ENCODE results near the gene PKM. TPM values are rescaled to one million over a fixed set of nuclear protein-coding genes. Genes with fewer than 3 reads are reported as not detected.

The PKM gene
- total and polyA plus RNA-seq, 2 donors (not counting 1 experiment from before 2014, with no cell fraction given) = 1,892 to 2,521 TPM

DNA sequence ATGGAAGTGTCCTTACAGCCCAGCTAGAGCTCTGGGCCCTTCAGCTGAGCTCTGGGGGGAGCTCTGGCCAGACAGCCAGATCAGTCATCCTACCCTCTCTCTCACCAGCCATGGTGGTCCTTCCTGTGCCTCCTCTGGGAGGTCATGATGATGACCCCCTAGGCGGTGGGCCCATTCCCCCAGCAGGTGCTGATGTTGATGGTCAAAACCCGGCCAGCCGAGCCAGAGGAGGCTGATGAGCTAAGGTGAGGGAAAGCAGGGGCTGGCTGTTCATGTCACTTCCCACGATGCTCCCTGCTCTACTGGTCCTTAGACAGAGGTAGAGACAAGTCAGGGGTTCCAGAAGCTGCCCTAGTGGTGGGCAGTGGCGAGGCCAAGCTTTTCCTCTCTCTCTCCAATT is 68.4 kb downstream of the PKM start:
- no peaks in the 10 kb centered on the region for H3K36me3 ChIP-seq (ENCODE audit: control insufficient read depth, insufficient read depth, low read length)
- no peaks in the 10 kb centered on the region for H4K20me1 ChIP-seq (ENCODE audit: control insufficient read depth, extremely low read depth, insufficient read depth, low read length)
- H2AFZ ChIP-seq (ENCODE audit: low read length) = no peak overlapping the region
- H3K4me2 ChIP-seq (ENCODE audit: extremely low read depth, insufficient read depth, low read length) = no peak overlapping the region
- H3K27me3 ChIP-seq (ENCODE audit: control insufficient read depth, insufficient read depth, low read length) = peaks cover 8% of the 10 kb centered on the region
- H3K4me1 ChIP-seq (ENCODE audit: control insufficient read depth, extremely low read depth, insufficient read depth, low read length) = no peaks in the 10 kb centered on the region
- H3K79me2 ChIP-seq (ENCODE audit: control insufficient read depth, insufficient read depth, low read length) = no peaks in the 10 kb centered on the region
- no peak overlapping the region for H3K9ac ChIP-seq (ENCODE audit: insufficient read depth, low read length)
- H3K4me3 ChIP-seq (replicated peaks in 1 of 4; ENCODE audit: control extremely low read depth in 1 of 4, insufficient read depth in 1 of 4, low read depth in 3 of 4, low read length in 4 of 4) = no peak overlapping the region
- H3K9me3 ChIP-seq (ENCODE audit: control insufficient read depth, insufficient read depth, low read depth, low read length) = no peaks in the 10 kb centered on the region
- H3K27ac ChIP-seq (ENCODE audit: insufficient read depth, low read length) = no peak overlapping the region
- TF ChIP-seq, protein P1, sequence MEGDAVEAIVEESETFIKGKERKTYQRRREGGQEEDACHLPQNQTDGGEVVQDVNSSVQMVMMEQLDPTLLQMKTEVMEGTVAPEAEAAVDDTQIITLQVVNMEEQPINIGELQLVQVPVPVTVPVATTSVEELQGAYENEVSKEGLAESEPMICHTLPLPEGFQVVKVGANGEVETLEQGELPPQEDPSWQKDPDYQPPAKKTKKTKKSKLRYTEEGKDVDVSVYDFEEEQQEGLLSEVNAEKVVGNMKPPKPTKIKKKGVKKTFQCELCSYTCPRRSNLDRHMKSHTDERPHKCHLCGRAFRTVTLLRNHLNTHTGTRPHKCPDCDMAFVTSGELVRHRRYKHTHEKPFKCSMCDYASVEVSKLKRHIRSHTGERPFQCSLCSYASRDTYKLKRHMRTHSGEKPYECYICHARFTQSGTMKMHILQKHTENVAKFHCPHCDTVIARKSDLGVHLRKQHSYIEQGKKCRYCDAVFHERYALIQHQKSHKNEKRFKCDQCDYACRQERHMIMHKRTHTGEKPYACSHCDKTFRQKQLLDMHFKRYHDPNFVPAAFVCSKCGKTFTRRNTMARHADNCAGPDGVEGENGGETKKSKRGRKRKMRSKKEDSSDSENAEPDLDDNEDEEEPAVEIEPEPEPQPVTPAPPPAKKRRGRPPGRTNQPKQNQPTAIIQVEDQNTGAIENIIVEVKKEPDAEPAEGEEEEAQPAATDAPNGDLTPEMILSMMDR (conservative IDR thresholded peaks at IDR 0.05 in 1 of 2, IDR thresholded peaks at IDR 0.05 in 1 of 2; ENCODE audit: low read depth in 1 of 2, low read length in 2 of 2) = no peak
- no peak for TF ChIP-seq EZH2 (IDR thresholded peaks at IDR 0.05; ENCODE audit: low read length, missing control alignments)
- DNase-seq (ENCODE audit: low read depth in 2 of 2) = no peak

DNA sequence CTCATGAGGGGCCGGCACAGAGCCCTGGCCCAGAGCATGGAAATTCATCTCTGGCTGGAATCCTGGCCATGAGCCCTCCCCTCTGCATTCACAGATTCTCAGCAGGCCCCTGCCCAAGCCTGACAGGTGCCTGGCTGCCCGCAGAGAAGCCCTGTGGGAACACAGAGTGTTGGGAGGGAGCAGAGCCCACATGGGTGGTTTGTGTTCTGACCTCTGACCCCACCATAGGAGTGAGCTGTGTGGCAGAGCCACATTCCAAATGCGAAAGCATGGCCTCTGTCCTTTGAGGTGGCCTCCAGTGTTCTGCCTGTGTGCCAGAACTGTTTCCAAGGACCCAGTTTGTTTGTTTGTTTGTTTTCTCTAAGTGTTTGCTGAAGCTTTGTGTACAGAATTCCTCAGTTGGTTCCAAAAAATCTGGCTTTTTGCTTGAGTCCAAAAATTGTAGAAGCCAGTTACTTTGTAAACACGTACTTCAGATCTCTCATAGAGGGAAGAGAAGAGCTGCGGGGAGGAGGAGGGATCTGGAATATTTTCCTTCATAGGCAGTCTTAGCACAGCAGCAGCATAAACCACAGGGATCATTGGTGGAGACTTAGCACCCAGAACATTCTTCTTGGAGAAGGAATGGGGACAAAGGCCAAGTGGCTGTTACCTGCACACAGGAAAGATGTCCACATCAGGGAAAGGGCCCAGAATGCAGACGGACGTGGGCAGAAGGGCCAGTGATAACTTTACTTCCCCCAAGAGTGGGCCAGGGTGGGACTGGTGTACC is 69.4 kb downstream of the PKM start:
- TF ChIP-seq, protein P1 (conservative IDR thresholded peaks at IDR 0.05 in 1 of 2, IDR thresholded peaks at IDR 0.05 in 1 of 2; ENCODE audit: low read depth in 1 of 2, low read length in 2 of 2) = no peak
- no peak for TF ChIP-seq EZH2 (IDR thresholded peaks at IDR 0.05; ENCODE audit: low read length, missing control alignments)
- Histone ChIP-seq H3K27ac (ENCODE audit: insufficient read depth, low read length) (no peak overlapping the region), H3K4me1 (ENCODE audit: control insufficient read depth, extremely low read depth, insufficient read depth, low read length) (no peaks in the 10 kb centered on the region), H3K9me3 (ENCODE audit: control insufficient read depth, insufficient read depth, low read depth, low read length) (no peaks in the 10 kb centered on the region), H3K36me3 (ENCODE audit: control insufficient read depth, insufficient read depth, low read length) (no peaks in the 10 kb centered on the region), H3K9ac (ENCODE audit: insufficient read depth, low read length) (no peak overlapping the region), H4K20me1 (ENCODE audit: control insufficient read depth, extremely low read depth, insufficient read depth, low read length) (no peaks in the 10 kb centered on the region), H2AFZ (ENCODE audit: low read length) (no peak overlapping the region), H3K79me2 (ENCODE audit: control insufficient read depth, insufficient read depth, low read length) (no peaks in the 10 kb centered on the region), H3K4me3 (replicated peaks in 1 of 4; ENCODE audit: control extremely low read depth in 1 of 4, insufficient read depth in 1 of 4, low read depth in 3 of 4, low read length in 4 of 4) (no peak overlapping the region), H3K4me2 (ENCODE audit: extremely low read depth, insufficient read depth, low read length) (no peak overlapping the region), H3K27me3 (ENCODE audit: control insufficient read depth, insufficient read depth, low read length) (peaks cover 8% of the 10 kb centered on the region)
- no peak for DNase-seq (ENCODE audit: low read depth in 2 of 2)

- no peak overlapping the region for H3K4me2 ChIP-seq (ENCODE audit: extremely low read depth, insufficient read depth, low read length)
- H4K20me1 ChIP-seq (ENCODE audit: control insufficient read depth, extremely low read depth, insufficient read depth, low read length) = no peaks in the 10 kb centered on the region
- TF ChIP-seq, protein P1 (conservative IDR thresholded peaks at IDR 0.05 in 1 of 2, IDR thresholded peaks at IDR 0.05 in 1 of 2; ENCODE audit: low read depth in 1 of 2, low read length in 2 of 2) = no peak
- no peak for TF ChIP-seq EZH2 (IDR thresholded peaks at IDR 0.05; ENCODE audit: low read length, missing control alignments)
- H3K27ac ChIP-seq (ENCODE audit: insufficient read depth, low read length) = no peak overlapping the region
- no peak for DNase-seq (ENCODE audit: low read depth in 2 of 2)
- H2AFZ ChIP-seq (ENCODE audit: low read length) = no peak overlapping the region
- no peaks in the 10 kb centered on the region for H3K4me1 ChIP-seq (ENCODE audit: control insufficient read depth, extremely low read depth, insufficient read depth, low read length)
- H3K9me3 ChIP-seq (ENCODE audit: control insufficient read depth, insufficient read depth, low read depth, low read length) = no peaks in the 10 kb centered on the region
- no peaks in the 10 kb centered on the region for H3K36me3 ChIP-seq (ENCODE audit: control insufficient read depth, insufficient read depth, low read length)
- H3K4me3 ChIP-seq (replicated peaks in 1 of 4; ENCODE audit: control extremely low read depth in 1 of 4, insufficient read depth in 1 of 4, low read depth in 3 of 4, low read length in 4 of 4) = no peak overlapping the region
- H3K79me2 ChIP-seq (ENCODE audit: control insufficient read depth, insufficient read depth, low read length) = no peaks in the 10 kb centered on the region
- no peak overlapping the region for H3K9ac ChIP-seq (ENCODE audit: insufficient read depth, low read length)
- H3K27me3 ChIP-seq (ENCODE audit: control insufficient read depth, insufficient read depth, low read length) = peaks cover 8% of the 10 kb centered on the region
Observed at GRCh38 chr15:72160696-72161245, 70.2 kb downstream of the PKM start.
